ENCODE results near the gene HSD17B2.
"Not testable (repeated sequence)": the region's sequence is repeated elsewhere in the genome, so short reads cannot be mapped to it uniquely, and the experiment has no call there.

Gene HSD17B2

GRCh38 chr16:82034981-82035612 is at the start of gene HSD17B2:
Gene HSD17B2, plus strand, starts transcription at chr16:82035253. Its CDS starts 172 bp downstream, at chr16:82035425.
- no peak for DNase-seq

GRCh38 chr16:81987121-81987520 is 47.9 kb upstream of the HSD17B2 start:
- no peak for DNase-seq

- DNase-seq = no peak
Measured at GRCh38 chr16:81987706-81988105, 47.3 kb upstream of the HSD17B2 start.

GRCh38 chr16:81992859-81993258 is 42.2 kb upstream of the HSD17B2 start:
- no peak for DNase-seq

- DNase-seq = no peak
Measured at GRCh38 chr16:81994485-81994884, 40.6 kb upstream of the HSD17B2 start.

- no peak for DNase-seq
Measured at GRCh38 chr16:81995651-81996050, 39.4 kb upstream of the HSD17B2 start.

GRCh38 chr16:81996664-81997509 is 38.2 kb upstream of the HSD17B2 start:
- DNase-seq = no peak

- no peak for DNase-seq
Measured at GRCh38 chr16:81997738-81998137, 37.3 kb upstream of the HSD17B2 start.

GRCh38 chr16:82002831-82003230 is 32.2 kb upstream of the HSD17B2 start:
- no peak for DNase-seq

GRCh38 chr16:82004601-82005000 is 30.5 kb upstream of the HSD17B2 start:
- DNase-seq = peak; percentile 52

GRCh38 chr16:82005027-82005830 is 29.8 kb upstream of the HSD17B2 start:
- DNase-seq = peak; percentile 65

- no peak for DNase-seq
Measured at GRCh38 chr16:82006036-82006435, 29.0 kb upstream of the HSD17B2 start.

GRCh38 chr16:82007189-82007588 is 27.9 kb upstream of the HSD17B2 start:
- DNase-seq = no peak

GRCh38 chr16:82008957-82009592 is 26.0 kb upstream of the HSD17B2 start:
- DNase-seq = no peak

GRCh38 chr16:82009789-82010188 is 25.3 kb upstream of the HSD17B2 start:
- DNase-seq = not testable (repeated sequence)

GRCh38 chr16:82010649-82011048 is 24.4 kb upstream of the HSD17B2 start:
- DNase-seq = no peak

GRCh38 chr16:82011199-82011641 is 23.8 kb upstream of the HSD17B2 start, which contains the start of gene SDR42E1:
Gene SDR42E1, minus strand, starts transcription at chr16:82011470. Its CDS starts 10,612 bp downstream, at chr16:82000858.
- no peak for DNase-seq

- no peak for DNase-seq
Measured at GRCh38 chr16:82013139-82013538, 21.9 kb upstream of the HSD17B2 start.

- no peak for DNase-seq
Measured at GRCh38 chr16:82016263-82016662, 18.8 kb upstream of the HSD17B2 start.

GRCh38 chr16:82016964-82017363 is 18.1 kb upstream of the HSD17B2 start:
- DNase-seq = no peak

- DNase-seq = no peak
Measured at GRCh38 chr16:82017911-82018568, 17.0 kb upstream of the HSD17B2 start.

- no peak for DNase-seq
Measured at GRCh38 chr16:82019535-82019934, 15.5 kb upstream of the HSD17B2 start.
